Astrocyte (in vitro differentiated cells and primary cell): ENCODE results near the gene CCDC102A. TPM values are rescaled to one million over a fixed set of nuclear protein-coding genes. Genes with fewer than 3 reads are reported as not detected.

ENCODE experiments used
- DNase-seq: peaks from one replicate; pipeline ENCODE4 v3.0.0-alpha.2; 2010; ENCODE audit warnings: low read depth
- FAIRE-seq: peaks from 2 replicates; lab custom pipeline; 2011; peaks lifted over from hg19 to GRCh38; lab: Jason Lieb, UNC
- H2AFZ ChIP-seq: 2 replicates; pipeline ENCODE4 v1.6.0; 2012; ENCODE audit warnings: low read depth, low read length, inconsistent platforms
- H3K27ac ChIP-seq: 2 replicates; pipeline ENCODE4 v1.5.1; 2011; ENCODE audit warnings: low read depth, low read length, inconsistent platforms
- H3K27me3 ChIP-seq: 2 replicates; pipeline ENCODE4 v1.6.0; 2011; ENCODE audit warnings: low read length, inconsistent platforms; ENCODE audit not compliant: insufficient read depth
- H3K36me3 ChIP-seq: 2 replicates; pipeline ENCODE4 v1.5.1; 2011; ENCODE audit warnings: low read length, inconsistent platforms; ENCODE audit not compliant: insufficient read depth
- H3K4me1 ChIP-seq: 2 replicates; pipeline ENCODE4 v1.5.1; 2011; ENCODE audit warnings: low read length, inconsistent platforms; ENCODE audit not compliant: insufficient read depth
- H3K4me2 ChIP-seq: 2 replicates; pipeline ENCODE4 v1.6.0; 2012; ENCODE audit warnings: low read length, inconsistent platforms
- H3K4me3 ChIP-seq: 2 replicates; pipeline ENCODE4 v1.5.1; 2011; ENCODE audit warnings: low read depth, mild to moderate bottlenecking, low read length, inconsistent platforms; ENCODE audit not compliant: insufficient read depth
- H3K79me2 ChIP-seq: 2 replicates; pipeline ENCODE4 v1.6.0; 2012; ENCODE audit warnings: mild to moderate bottlenecking, low read length, inconsistent platforms; ENCODE audit not compliant: insufficient read depth
- H3K9ac ChIP-seq: 2 replicates; pipeline ENCODE4 v1.6.0; 2012; ENCODE audit warnings: mild to moderate bottlenecking, low read length, inconsistent platforms
- H3K9me3 ChIP-seq: 2 replicates; pipeline ENCODE4 v1.5.1; 2012; ENCODE audit warnings: low read depth, mild to moderate bottlenecking, low read length, inconsistent platforms; ENCODE audit not compliant: insufficient read depth
- H4K20me1 ChIP-seq: 2 replicates; pipeline ENCODE4 v1.6.0; 2012; ENCODE audit warnings: low read length, inconsistent platforms; ENCODE audit not compliant: insufficient read depth
- H3K27ac Mint-ChIP-seq: one replicate; pipeline ENCODE4 v1.8.0; 2021; ENCODE audit warnings: mild to moderate bottlenecking, mixed read lengths; ENCODE audit not compliant: unreplicated experiment
- H3K27me3 Mint-ChIP-seq: one replicate; pipeline ENCODE4 v1.8.0; 2021; ENCODE audit warnings: low read depth, mixed read lengths; ENCODE audit not compliant: unreplicated experiment
- H3K36me3 Mint-ChIP-seq: one replicate; pipeline ENCODE4 v1.8.0; 2021; ENCODE audit warnings: low read depth, mixed read lengths; ENCODE audit not compliant: unreplicated experiment
- H3K4me1 Mint-ChIP-seq: one replicate; pipeline ENCODE4 v1.8.0; 2021; ENCODE audit warnings: low read depth, mixed read lengths; ENCODE audit not compliant: unreplicated experiment
- H3K4me3 Mint-ChIP-seq: one replicate; pipeline ENCODE4 v1.8.0; 2021; ENCODE audit warnings: mild to moderate bottlenecking, moderate library complexity, mixed read lengths; ENCODE audit not compliant: unreplicated experiment
- H3K9me3 Mint-ChIP-seq: one replicate; pipeline ENCODE4 v1.8.0; 2021; ENCODE audit warnings: mild to moderate bottlenecking, mixed read lengths; ENCODE audit not compliant: unreplicated experiment
- EZH2 ChIP-seq: IDR thresholded peaks from 2 replicates; pipeline ENCODE4 v1.6.1; 2012; ENCODE audit warnings: mild to moderate bottlenecking, low read length, inconsistent platforms; ENCODE audit not compliant: insufficient read depth
- total RNA-seq: library from RNA; stranded (reverse); gene quantifications from 2 replicates; pipeline ENCODE4 v1.2.1, GENCODE V29; 2021
- TF ChIP-seq, protein P1 (sequence below): IDR thresholded peaks from 2 replicates; pipeline ENCODE4 v1.5.1; 2011; ENCODE audit warnings: low read depth, mild to moderate bottlenecking, inconsistent platforms, low read length, moderate library complexity; ENCODE audit not compliant: insufficient read depth

Gene CCDC102A
- total RNA-seq, 1 donor from 2014 or later: 8.8 TPM

DNA sequence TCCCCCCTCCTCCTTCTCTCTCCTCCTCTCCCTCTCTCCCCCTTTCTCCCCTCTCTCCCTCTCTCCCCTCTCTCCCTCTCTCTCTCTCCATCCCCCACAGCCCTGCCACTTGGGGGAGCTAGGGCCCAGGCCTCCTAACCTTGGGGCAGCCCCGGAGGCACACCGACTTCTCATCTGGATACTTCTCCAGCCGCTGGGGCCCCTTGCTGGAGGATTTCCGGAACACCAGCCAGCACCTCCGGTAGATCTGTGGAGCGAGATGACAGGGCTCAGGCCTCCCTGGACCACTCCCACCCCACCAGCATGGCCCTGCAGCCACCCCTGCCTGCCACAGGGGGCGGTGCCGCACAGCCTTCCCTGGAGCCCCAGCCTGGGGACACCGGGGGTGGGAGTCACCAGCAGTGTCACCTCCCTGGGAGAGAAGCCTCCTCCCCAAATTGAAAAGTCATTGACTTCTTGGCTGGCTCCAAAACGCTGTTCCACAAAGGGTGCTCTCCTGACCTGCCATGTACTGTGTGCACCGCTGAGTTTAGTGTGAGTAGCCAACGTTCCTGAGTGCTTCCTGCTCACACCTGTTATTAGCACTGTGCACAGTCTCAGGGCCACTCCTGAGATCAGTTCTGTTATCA lies 60.5 kb downstream of the CCDC102A start:
- FAIRE-seq (no peak), DNase-seq (peak; percentile 8)
- H3K4me1 Mint-ChIP-seq: peaks cover 12% of the 10 kb centered on the region
- Histone ChIP-seq H3K4me2 (no peak overlapping the region), H4K20me1 (peaks cover 41% of the 10 kb centered on the region), H3K9ac (no peak overlapping the region), H3K79me2 (no peaks in the 10 kb centered on the region), H3K4me3 (no peak overlapping the region), H3K27me3 (no peaks in the 10 kb centered on the region), H3K9me3 (no peaks in the 10 kb centered on the region), H2AFZ (no peak overlapping the region), H3K27ac (no peak overlapping the region), H3K4me1 (peaks cover 20% of the 10 kb centered on the region), H3K36me3 (peaks cover 19% of the 10 kb centered on the region)
- H3K27ac Mint-ChIP-seq: no peak overlapping the region
- TF ChIP-seq EZH2: no peak
- TF ChIP-seq, protein P1, sequence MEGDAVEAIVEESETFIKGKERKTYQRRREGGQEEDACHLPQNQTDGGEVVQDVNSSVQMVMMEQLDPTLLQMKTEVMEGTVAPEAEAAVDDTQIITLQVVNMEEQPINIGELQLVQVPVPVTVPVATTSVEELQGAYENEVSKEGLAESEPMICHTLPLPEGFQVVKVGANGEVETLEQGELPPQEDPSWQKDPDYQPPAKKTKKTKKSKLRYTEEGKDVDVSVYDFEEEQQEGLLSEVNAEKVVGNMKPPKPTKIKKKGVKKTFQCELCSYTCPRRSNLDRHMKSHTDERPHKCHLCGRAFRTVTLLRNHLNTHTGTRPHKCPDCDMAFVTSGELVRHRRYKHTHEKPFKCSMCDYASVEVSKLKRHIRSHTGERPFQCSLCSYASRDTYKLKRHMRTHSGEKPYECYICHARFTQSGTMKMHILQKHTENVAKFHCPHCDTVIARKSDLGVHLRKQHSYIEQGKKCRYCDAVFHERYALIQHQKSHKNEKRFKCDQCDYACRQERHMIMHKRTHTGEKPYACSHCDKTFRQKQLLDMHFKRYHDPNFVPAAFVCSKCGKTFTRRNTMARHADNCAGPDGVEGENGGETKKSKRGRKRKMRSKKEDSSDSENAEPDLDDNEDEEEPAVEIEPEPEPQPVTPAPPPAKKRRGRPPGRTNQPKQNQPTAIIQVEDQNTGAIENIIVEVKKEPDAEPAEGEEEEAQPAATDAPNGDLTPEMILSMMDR: peak; percentile 31
- H3K9me3 Mint-ChIP-seq: no peaks in the 10 kb centered on the region
- H3K36me3 Mint-ChIP-seq: peaks cover 7% of the 10 kb centered on the region
- H3K27me3 Mint-ChIP-seq: no peaks in the 10 kb centered on the region
- no peak overlapping the region for H3K4me3 Mint-ChIP-seq

DNA sequence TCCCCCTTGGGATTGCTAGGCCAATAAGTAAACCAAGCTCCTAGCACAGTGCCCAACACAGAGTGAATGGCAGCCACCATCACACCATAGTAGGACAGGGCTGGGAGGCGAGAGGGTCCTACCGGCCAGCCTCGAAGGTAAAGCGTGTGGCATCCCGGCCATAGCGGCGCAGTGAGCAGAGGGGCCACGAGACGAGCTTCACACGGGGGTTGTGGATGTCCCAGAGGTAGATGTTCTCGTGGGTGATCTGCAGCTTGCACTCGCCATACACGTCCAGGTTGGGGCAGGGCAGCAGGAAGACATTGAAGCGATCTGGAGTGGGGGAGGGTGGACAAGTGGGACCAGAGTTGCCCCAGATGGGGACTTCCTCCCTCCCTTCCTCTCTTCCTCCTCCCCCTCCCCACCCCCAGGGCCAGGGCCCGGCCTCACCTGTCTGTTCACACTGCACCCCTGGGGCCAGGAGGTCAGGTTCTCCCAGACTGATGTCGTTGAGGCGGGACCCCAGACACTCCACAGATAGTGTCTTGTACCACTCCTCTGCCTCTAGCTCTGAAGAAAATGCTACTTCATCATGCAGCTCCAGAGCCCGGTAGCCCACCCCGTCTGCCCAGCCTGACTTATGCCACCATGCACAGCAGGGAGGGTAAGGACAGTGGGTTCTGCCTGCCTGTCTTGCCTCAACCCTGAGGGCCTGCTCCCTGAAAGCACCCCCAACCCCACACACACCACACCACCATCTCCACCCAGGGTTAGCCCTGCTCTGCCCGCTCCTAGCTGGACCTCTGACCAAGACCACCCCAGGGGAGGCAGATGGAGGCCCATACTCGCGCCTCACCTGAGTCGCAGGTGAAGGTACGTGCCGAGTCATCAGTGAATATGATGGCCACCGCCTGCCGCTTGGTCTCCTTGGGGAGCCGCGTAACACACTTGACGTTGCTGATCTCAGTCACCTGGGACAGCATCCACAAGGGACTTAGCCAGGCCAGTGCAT lies 61.4 kb downstream of the CCDC102A start:
- Histone ChIP-seq H3K9ac (no peak overlapping the region), H3K9me3 (no peaks in the 10 kb centered on the region), H3K36me3 (peaks cover 27% of the 10 kb centered on the region), H3K27me3 (no peaks in the 10 kb centered on the region), H3K4me1 (peaks cover 14% of the 10 kb centered on the region), H4K20me1 (peaks cover 48% of the 10 kb centered on the region), H3K27ac (no peak overlapping the region), H3K79me2 (no peaks in the 10 kb centered on the region), H3K4me3 (no peak overlapping the region), H3K4me2 (no peak overlapping the region), H2AFZ (no peak overlapping the region)
- Mint-ChIP-seq H3K4me3 (no peak overlapping the region), H3K9me3 (no peaks in the 10 kb centered on the region), H3K27ac (peak overlapping the region; percentile 80), H3K4me1 (peaks cover 12% of the 10 kb centered on the region), H3K36me3 (peaks cover 11% of the 10 kb centered on the region), H3K27me3 (no peaks in the 10 kb centered on the region)
- TF ChIP-seq, protein P1: no peak
- TF ChIP-seq EZH2: no peak
- DNase-seq (no peak), FAIRE-seq (no peak)
